Central memory CD4-positive, alpha-beta T cell (primary cell): Measurements from ENCODE around the gene PITPNB.

ENCODE experiments used
- DNase-seq: peaks from one replicate; pipeline ENCODE4 v3.0.0; 2022

Gene PITPNB

DNA sequence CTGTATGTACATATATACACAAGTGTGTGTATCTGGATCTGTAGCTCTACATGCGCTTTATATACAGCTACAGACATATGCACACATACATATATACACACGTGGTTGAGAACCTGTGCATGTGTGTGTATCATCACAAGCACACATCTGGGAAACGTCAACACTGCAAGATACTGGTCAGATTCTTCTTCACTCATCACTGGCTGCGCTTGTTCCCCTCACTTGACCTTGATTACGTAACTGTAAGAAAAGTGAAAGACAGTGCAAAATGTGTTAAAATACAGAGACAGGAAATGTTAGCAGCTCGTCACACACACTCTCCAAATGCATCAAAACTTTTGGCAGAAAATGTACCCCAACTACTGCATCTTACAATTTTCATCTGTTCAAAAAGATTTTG, 65.6 kb downstream of the PITPNB start:
- DNase-seq: no peak

- DNase-seq: no peak
These were observed 66.9 kb downstream of the PITPNB start for GRCh38 chr22:27851974-27852746.

GRCh38 chr22:27850000-27850521, 69.0 kb downstream of the PITPNB start:
- DNase-seq: no peak

- DNase-seq: no peak
These were observed 71.1 kb downstream of the PITPNB start for GRCh38 chr22:27848005-27848404.

DNA sequence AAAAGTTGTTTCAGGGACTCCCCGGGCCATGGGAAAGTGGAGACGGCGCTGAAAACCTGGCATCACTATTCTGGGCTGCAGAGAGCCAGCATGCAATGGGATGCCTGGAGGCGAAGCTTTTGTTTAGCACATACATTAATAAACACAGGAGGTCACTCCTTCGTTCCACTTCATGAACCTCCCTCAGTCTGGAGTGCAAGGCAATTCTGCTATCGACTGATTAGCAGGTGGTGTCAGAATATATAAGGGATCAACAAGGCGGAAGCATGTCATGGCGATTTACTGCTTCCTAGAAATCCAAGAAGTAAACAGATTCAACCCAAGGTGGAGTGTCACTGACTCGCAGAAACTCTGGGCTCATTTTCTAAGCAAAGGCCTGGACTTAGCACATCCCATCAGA, 72.1 kb downstream of the PITPNB start:
- no peak for DNase-seq

GRCh38 chr22:27846248-27846757, 72.8 kb downstream of the PITPNB start:
- DNase-seq: no peak

- no peak for DNase-seq
These were observed 73.4 kb downstream of the PITPNB start for GRCh38 chr22:27845644-27846043.

DNA sequence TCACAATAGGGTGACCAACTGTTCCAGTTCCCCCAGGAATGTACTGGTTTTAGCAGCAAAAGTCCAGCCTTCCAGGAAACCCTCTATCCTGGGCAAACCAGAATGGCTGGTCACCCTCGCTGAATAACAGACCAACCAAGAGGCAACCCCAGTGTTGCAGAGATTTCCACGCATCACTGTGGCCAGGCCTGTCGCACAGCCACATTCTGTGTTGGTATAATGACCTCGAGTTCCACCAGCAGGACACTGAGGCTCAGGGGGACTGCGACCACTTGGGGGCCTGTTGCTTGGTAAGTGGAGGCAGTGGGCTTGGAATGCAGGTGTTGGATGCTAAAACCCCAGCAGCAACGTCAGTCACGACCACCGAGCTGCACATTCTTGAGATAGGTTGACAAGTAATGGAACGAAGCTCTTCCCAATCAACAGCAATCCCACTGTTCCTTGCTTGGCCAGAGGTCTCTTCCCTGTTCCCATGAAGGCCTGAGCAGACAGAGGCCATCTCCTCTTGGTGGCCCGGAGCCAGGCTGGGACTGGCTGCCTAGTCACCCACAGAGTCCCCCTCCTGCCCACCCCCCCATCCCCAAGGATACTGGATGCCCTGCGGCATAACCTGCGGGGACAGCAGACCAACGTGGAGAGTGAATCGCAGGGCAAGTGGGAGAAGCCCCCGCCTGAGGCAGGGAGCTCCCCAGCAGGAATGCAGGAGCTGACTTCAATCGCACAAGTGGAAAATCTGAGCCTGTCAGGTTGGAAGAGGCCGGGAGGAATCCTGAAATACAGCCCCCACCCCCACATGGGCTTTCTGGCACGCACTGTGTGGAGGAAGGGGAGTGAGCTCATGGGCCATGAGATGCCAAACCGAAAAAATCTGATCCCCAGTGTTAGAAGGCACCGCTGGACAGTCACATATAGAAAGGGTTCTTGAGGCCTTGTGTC, 74.1 kb downstream of the PITPNB start:
- DNase-seq: no peak

DNA sequence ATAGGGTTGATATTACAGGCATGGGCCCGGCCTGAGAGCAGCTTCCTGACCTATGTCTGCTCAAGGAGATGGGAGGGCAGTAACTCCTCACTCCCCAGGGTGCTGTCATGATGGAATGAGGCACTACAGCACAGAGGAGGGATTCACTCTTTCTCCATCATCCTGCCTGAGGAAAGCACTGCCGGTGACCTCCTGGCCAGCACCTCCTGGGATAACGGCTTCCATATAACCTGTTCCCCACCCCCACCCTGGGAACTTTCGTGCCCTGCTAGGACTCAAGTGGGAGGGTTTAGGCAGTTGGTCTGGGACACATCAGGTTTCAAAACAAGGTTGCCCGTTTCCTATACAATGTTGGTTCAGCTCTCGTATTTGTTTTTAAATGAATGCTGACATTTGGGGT, 74.8 kb downstream of the PITPNB start:
- DNase-seq: no peak

- DNase-seq: no peak
These were observed 75.6 kb downstream of the PITPNB start for GRCh38 chr22:27843441-27843840.

DNA sequence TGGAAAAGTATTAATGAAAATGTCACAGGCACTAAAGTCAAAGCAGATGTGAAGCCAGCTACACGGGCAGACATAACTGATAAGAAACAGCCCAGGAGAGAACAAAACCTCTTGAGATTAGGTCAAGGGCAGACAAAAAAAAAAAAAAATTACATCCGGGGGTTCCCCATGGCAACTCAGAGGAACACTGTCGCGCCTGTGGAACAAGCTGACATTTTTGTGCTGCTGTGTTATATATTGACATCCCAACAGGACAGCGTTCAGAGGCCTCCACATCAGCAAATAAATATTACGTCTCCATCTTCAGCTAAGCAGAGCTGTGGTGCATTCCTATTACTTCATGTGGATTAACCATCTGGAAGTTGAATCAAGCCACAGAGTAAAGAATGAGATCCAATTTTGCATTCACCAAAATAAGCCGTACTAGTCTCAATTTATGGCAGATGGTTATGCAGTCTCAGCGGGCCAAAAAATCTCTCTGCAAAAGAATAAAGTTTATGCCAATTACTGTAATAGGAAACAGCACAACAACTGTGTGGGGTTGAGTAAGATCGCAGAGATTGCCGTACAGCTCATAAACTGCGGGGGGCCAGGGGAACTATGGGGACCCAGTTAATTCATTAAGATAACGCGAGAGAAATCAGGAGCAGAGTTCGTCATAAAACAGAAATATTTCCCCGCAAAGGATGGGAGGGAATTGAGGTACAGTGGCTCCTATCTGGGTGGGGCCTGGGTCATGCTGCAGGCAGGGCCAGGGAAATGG, 76.2 kb downstream of the PITPNB start:
- no peak for DNase-seq

DNA sequence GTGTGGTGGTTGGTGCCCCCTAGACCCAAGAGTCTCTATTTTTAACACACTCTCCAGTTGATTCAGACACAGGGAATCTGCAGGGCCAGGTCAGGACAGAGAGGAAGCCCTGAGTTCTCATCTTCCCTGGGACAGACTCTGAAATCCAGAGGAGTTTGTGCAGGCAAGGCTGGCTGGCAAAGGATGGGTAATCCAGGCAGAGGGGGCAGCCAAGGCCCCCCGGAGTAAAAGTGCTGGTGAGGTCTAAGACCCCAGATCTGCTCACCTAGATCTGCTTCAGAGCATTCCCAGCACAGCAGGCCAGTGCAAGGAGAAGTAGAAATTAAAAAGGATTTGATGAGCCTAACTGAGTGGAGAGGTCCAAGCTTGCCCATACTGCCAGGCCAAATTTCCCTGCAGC, 76.9 kb downstream of the PITPNB start:
- DNase-seq: no peak

- DNase-seq: no peak
These were observed 78.6 kb downstream of the PITPNB start for GRCh38 chr22:27840436-27840835.

GRCh38 chr22:27839057-27839660, 79.9 kb downstream of the PITPNB start:
- DNase-seq: no peak

GRCh38 chr22:27836181-27836580, 82.9 kb downstream of the PITPNB start:
- DNase-seq: no peak

GRCh38 chr22:27835446-27835845, 83.6 kb downstream of the PITPNB start:
- no peak for DNase-seq

- no peak for DNase-seq
These were observed 84.5 kb downstream of the PITPNB start for GRCh38 chr22:27834364-27835185.

DNA sequence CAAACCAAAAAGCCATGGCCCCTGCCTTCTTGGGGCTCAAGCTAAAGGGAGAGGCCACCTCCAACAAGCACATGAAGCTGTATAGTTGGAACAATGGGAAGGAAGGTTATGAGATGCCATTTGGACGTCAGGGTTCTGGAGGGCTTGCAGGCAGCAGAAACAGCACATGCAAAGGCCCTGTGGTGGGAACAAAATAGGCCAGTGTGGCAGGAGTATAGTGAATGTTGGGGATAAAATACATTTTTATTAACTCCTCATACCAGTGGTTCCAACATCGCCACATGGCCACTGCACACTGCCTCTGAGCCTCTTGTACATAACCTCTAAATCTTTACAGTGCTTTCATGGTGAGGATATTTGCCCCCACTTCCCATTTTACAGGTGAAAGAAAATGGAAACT, 85.3 kb downstream of the PITPNB start:
- DNase-seq: no peak

GRCh38 chr22:27832606-27833005, 86.5 kb downstream of the PITPNB start:
- no peak for DNase-seq

GRCh38 chr22:27829620-27830019, 89.4 kb downstream of the PITPNB start:
- no peak for DNase-seq
